Activated CD8-positive, alpha-beta memory T cell treated with anti-CD3 and anti-CD28 coated beads for 24 hours (primary cell): ENCODE results near the gene MLX.
"Not testable (repeated sequence)": the region's sequence is repeated elsewhere in the genome, so short reads cannot be mapped to it uniquely, and the experiment has no call there.

Experiments used
- DNase-seq: peaks from one replicate; pipeline ENCODE4 v3.0.0-alpha.2; 2020

Gene MLX

GRCh38 chr17:42536372-42537155, 30.3 kb upstream of the MLX start:
- peak; percentile 89 for DNase-seq

- DNase-seq, result no peak
These were observed 29.6 kb upstream of the MLX start for GRCh38 chr17:42537156-42537805.

GRCh38 chr17:42537826-42538451, 29.0 kb upstream of the MLX start:
- DNase-seq, result no peak

- no peak for DNase-seq
These were observed 28.4 kb upstream of the MLX start for GRCh38 chr17:42538482-42538881.

GRCh38 chr17:42540558-42540957, 26.3 kb upstream of the MLX start:
- not testable (repeated sequence) for DNase-seq

- peak; percentile 65 for DNase-seq
These were observed 25.7 kb upstream of the MLX start for GRCh38 chr17:42541041-42541833.

- no peak for DNase-seq
These were observed 23.5 kb upstream of the MLX start for GRCh38 chr17:42543190-42544079.

GRCh38 chr17:42544874-42545283, 22.0 kb upstream of the MLX start:
- no peak for DNase-seq

GRCh38 chr17:42545755-42546505, 21.0 kb upstream of the MLX start:
- not testable (repeated sequence) for DNase-seq

GRCh38 chr17:42547001-42547461, 19.9 kb upstream of the MLX start:
- DNase-seq, result no peak

GRCh38 chr17:42547698-42548069, 19.2 kb upstream of the MLX start:
- no peak for DNase-seq

GRCh38 chr17:42548070-42548837, 18.6 kb upstream of the MLX start:
- DNase-seq, result peak; percentile 89

- no peak for DNase-seq
These were observed 17.7 kb upstream of the MLX start for GRCh38 chr17:42548993-42549755.

GRCh38 chr17:42552736-42553135, 14.2 kb upstream of the MLX start, which contains the start of gene HSD17B1:
HSD17B1 (plus strand) TSS chr17:42552923; CDS start chr17:42552934, 11 bp downstream.
- DNase-seq, result not testable (repeated sequence)

- no peak for DNase-seq
These were observed 13.6 kb upstream of the MLX start for GRCh38 chr17:42553161-42553818.

GRCh38 chr17:42553866-42554249, 13.0 kb upstream of the MLX start:
- no peak for DNase-seq

GRCh38 chr17:42554250-42555121, 12.4 kb upstream of the MLX start:
- peak; percentile 90 for DNase-seq

- DNase-seq, result no peak
These were observed 11.7 kb upstream of the MLX start for GRCh38 chr17:42555122-42555622.
